Fibroblast of the aortic adventitia (primary cell): ENCODE results near the gene ADAM11. TPM values are rescaled to one million over a fixed set of nuclear protein-coding genes. Genes with fewer than 3 reads are reported as not detected.

Source experiments
- DNase-seq: peaks from one replicate; pipeline ENCODE4 v3.0.0-alpha.2; 2010; ENCODE audit warnings: low read depth
- H3K4me3 ChIP-seq: 2 replicates; pipeline ENCODE4 v1.5.1; 2011; ENCODE audit warnings: low read depth, mild to moderate bottlenecking, control low read depth, low read length, moderate library complexity
- CTCF ChIP-seq: IDR thresholded peaks from 2 replicates; pipeline ENCODE4 v1.5.1; 2011; ENCODE audit warnings: mild to moderate bottlenecking, low read length, control low read depth, inconsistent platforms; ENCODE audit not compliant: insufficient read depth
- total RNA-seq: library from RNA; depleted of rRNA; stranded (reverse); fragments of >200 nt; gene quantifications from 2 replicates; pipeline ENCODE4 v1.2.3, GENCODE V29; 2012; ENCODE audit warnings: low replicate concordance

Gene ADAM11
- total RNA-seq, 1 donor = 0.36 TPM

GRCh38 chr17:44776628-44777393, 18.0 kb downstream of the ADAM11 start:
- DNase-seq = no peak
- TF ChIP-seq CTCF = no peak
- no peak overlapping the region for H3K4me3 ChIP-seq

GRCh38 chr17:44777394-44778348, 18.9 kb downstream of the ADAM11 start:
- no peak for DNase-seq
- TF ChIP-seq CTCF = no peak
- no peak overlapping the region for H3K4me3 ChIP-seq

GRCh38 chr17:44778656-44779210, 19.9 kb downstream of the ADAM11 start:
- H3K4me3 ChIP-seq = no peak overlapping the region
- TF ChIP-seq CTCF = no peak
- no peak for DNase-seq

- peak; percentile 70 for DNase-seq
- TF ChIP-seq CTCF = peak; percentile 82
- peak overlapping the region; percentile 65 for H3K4me3 ChIP-seq
These were observed 20.6 kb downstream of the ADAM11 start for GRCh38 chr17:44779211-44780025.

GRCh38 chr17:44780161-44780560, 21.4 kb downstream of the ADAM11 start:
- DNase-seq = no peak
- TF ChIP-seq CTCF = no peak
- no peak overlapping the region for H3K4me3 ChIP-seq
